Fibroblast of upper back skin (primary cell): ENCODE data around the gene PA2G4.
"Not testable (repeated sequence)": the region's sequence is repeated elsewhere in the genome, so short reads cannot be mapped to it uniquely, and the experiment has no call there.

ENCODE experiments used
- DNase-seq: peaks from one replicate; pipeline ENCODE4 v3.0.0-alpha.2; 2013

The PA2G4 gene

GRCh38 chr12:56102683-56103065 lies 1.7 kb upstream of the PA2G4 start:
- no peak for DNase-seq

DNA sequence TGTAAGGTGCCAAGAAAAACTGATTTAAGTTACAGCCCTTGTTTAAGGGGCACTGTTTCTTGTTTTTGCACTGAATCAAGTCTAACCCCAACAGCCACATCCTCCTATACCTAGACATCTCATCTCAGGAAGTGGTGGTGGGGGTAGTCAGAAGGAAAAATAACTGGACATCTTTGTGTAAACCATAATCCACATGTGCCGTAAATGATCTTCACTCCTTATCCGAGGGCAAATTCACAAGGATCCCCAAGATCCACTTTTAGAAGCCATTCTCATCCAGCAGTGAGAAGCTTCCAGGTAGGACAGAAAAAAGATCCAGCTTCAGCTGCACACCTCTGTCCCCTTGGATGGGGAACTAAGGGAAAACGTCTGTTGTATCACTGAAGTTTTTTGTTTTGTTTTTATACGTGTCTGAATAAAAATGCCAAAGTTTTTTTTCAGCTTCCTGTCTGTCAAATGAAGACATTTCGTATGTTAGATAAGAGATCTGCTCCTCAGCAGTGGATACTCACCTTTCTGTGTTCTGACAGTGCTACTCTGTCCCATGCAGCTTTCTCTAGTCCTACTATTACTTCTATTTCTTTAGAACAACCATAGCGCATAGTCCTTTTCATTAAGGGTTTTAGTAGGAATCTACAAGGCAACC lies 1.2 kb upstream of the PA2G4 start:
- no peak for DNase-seq

- DNase-seq = no peak
Observed at GRCh38 chr12:56103823-56104108, 593 bp upstream of the PA2G4 start.

DNA sequence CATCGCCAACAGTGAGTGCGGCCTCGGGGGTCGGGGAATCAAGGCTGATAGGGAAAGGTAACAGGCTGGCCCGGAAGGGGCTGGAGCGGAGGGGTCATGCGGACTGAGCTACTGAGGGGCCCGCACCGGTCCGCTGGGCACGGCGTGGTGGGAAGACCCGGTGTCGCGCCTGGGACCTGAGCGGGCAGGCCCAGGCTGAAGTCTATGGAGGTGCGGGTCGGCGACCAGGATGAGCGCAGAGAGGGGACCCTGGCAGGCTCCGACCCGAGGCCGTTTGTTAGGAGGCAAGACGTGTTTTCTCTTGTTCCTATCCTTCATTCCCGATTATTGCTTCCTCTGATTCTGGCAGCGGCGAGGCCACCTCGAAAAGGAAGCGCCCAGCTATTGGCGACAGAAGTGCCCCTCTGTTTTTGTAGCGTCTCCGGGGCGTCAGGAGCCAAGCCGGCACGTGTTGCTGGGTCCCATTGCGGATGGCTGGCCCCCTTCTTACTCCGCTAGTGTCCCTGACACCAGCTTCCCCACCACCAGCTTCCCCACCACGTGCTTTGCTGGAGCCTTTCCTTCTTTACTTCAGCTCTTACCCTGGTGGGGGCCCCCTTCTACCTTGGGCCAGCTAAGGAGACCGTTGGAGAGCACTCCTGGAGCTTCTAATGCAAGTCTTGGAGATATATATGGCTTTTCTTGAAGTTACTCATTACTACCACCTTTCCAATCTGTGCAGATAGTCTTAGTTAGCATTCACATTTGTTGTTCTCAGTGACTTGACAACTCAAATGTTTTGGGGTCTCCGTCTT lies 653 bp downstream of the PA2G4 start:
- DNase-seq = no peak

- DNase-seq = no peak
Observed at GRCh38 chr12:56105609-56105902, 1.2 kb downstream of the PA2G4 start.

- DNase-seq = no peak
Observed at GRCh38 chr12:56107242-56107641, 2.9 kb downstream of the PA2G4 start.

- no peak for DNase-seq
Observed at GRCh38 chr12:56110571-56110970, 6.2 kb downstream of the PA2G4 start.

DNA sequence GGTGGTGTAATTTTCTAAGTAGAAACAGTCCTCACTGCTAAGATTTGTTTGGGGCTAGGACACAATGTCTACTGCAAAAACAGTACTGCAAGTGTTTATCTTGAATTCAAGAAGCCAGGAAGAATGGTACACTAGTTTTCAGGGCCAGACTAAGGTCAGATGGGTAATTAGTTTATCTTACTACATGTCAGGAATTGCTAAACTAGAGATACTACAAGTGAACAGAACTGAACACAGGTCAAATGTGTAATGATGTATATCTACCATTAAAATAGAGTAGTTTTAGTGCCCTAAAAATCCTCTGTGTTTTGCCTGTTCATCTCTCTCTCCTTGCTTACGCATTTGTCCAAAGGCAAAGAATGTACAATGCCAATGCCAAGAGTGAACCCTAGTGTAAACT lies 9.7 kb downstream of the PA2G4 start:
- no peak for DNase-seq

DNA sequence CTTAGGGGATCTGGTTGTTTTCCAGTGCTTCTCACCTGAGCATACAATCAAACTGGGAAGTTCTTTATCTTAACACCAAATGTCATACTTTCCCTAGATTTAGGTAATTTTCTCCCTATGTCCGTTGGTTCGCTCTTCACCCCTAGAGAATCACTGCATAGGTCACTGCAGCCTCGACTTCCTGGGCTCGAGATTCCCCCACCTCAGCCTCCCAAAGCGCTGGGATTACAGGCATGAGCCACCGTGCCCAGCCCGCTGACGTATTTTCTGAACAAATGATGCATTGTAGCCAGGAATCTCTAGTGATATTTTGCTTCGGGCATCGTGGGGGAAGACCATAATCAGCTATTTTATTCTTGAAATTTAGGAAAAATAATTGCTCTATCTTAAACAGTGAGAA lies 11.0 kb downstream of the PA2G4 start:
- no peak for DNase-seq

- peak; percentile 95 for DNase-seq
Observed at GRCh38 chr12:56116267-56117081, 12.1 kb downstream of the PA2G4 start, which contains the start of gene RPL41. TSS of gene RPL41 (plus strand) at chr12:56116633.

DNA sequence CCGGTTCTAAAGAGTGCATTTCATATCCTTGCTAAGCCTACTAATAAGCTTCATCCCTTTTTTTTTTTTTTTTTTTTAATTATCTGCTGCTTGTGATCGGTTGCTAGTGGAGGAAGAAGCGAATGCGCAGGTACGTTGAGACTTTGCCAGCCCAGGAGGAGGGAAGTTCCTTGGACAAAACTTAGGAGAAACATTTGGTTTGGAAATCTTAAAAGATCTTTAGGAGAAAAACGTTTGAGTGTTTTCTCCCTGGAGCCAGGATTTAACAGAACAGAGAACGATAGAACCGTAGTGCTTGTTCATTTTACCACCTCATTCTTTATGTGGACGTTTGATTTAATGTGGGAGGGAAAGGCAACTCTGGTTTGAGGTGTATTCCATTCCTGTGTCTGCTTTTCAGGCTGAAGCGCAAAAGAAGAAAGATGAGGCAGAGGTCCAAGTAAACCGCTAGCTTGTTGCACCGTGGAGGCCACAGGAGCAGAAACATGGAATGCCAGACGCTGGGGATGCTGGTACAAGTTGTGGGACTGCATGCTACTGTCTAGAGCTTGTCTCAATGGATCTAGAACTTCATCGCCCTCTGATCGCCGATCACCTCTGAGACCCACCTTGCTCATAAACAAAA lies 12.8 kb downstream of the PA2G4 start:
- DNase-seq = not testable (repeated sequence)

GRCh38 chr12:56117778-56118687 lies 13.7 kb downstream of the PA2G4 start, which contains the start of gene ZC3H10:
TSS of gene ZC3H10 (plus strand) at chr12:56118266. CDS start at chr12:56120563, 2,297 bp downstream.
- DNase-seq = peak; percentile 99

DNA sequence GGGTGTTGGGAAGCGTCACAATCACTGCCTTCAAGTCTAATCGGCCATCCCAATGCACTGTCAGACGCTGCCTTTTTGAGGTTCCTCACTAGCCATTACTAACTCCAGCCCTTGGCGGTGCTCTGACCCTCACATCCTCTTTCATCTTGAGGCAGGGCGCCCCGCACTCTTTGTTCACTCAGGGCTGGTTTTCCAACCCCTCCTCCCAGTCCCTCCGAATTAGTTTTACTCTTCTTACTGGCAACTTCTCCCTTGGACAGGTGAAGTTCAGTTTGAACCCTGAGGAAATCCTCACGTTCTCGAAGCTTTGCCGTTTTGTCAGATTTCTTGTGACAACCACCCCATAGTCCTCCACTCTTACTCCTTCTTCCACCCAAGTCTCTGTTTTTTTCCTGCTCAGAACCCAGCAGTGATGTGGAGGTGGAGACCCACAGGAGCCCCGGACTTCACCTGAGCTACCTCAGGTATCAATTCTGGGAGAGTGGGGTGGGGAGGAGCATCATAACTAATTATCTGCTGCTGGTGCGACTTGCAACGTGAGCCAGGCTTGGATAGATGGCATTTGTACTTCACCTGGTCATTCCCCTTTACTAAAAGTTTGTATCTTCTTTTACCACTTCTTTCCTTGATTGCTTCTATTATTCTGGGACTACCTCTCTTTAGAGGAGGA lies 14.5 kb downstream of the PA2G4 start:
- DNase-seq = no peak

- DNase-seq = peak; percentile 95
Observed at GRCh38 chr12:56119361-56119796, 15.0 kb downstream of the PA2G4 start.

DNA sequence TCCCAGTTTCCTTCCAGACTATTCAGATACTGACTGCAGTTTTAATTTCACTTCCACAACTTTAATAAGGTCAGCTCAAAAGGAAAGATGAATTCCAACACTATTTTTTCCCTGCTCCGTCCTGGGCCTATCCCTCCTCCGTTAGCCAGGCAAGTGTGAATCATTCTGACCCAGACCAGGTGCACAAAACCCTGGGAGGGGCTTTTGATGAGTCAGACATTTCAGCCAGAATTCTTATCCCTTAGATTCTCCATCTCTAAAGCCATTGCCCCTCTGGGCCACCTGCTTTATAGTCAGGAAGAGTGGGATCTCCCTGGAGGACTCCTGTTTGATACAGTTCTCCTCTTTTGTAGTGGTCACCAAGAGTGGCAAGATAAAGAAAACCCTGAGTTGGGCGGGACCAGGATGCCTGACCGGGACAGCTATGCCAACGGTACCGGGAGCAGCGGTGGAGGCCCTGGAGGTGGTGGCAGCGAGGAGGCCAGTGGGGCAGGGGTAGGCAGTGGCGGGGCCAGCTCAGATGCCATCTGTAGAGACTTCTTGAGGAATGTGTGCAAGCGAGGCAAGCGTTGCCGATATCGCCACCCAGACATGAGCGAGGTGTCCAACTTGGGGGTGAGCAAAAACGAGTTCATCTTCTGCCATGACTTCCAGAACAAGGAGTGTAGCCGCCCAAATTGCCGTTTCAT lies 15.9 kb downstream of the PA2G4 start:
- no peak for DNase-seq

- no peak for DNase-seq
Observed at GRCh38 chr12:56121204-56121870, 17.0 kb downstream of the PA2G4 start.

GRCh38 chr12:56122637-56123036 lies 18.3 kb downstream of the PA2G4 start:
- no peak for DNase-seq

GRCh38 chr12:56124133-56124532 lies 19.8 kb downstream of the PA2G4 start:
- no peak for DNase-seq

GRCh38 chr12:56126732-56127239 lies 22.4 kb downstream of the PA2G4 start:
- no peak for DNase-seq

DNA sequence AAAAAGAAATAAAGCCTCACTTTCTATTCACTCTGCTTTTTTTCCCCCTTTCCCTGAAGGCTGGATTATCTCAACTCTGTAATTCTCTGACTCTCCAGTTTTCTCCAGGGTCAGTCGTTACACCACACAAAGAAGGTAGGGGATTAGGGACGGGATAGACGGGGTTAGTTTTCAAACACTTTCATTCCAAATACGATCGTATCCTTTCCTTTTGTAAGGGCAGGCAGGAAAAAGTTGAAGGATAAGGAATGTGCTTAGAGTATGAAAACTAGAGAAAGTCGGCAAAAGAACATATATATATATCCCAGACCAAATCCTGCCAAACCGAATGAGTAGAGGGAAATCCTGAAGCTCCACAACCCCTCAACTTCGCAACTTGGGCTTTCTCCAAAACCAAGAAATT lies 23.1 kb downstream of the PA2G4 start:
- no peak for DNase-seq
